Measurements from ENCODE around the gene CAPN14. TPM values are rescaled to one million over a fixed set of nuclear protein-coding genes. Genes with fewer than 3 reads are reported as not detected.
A peak's percentile ranks its signal among the peaks of the same experiment; 100 is the strongest.

The CAPN14 gene, protein sequence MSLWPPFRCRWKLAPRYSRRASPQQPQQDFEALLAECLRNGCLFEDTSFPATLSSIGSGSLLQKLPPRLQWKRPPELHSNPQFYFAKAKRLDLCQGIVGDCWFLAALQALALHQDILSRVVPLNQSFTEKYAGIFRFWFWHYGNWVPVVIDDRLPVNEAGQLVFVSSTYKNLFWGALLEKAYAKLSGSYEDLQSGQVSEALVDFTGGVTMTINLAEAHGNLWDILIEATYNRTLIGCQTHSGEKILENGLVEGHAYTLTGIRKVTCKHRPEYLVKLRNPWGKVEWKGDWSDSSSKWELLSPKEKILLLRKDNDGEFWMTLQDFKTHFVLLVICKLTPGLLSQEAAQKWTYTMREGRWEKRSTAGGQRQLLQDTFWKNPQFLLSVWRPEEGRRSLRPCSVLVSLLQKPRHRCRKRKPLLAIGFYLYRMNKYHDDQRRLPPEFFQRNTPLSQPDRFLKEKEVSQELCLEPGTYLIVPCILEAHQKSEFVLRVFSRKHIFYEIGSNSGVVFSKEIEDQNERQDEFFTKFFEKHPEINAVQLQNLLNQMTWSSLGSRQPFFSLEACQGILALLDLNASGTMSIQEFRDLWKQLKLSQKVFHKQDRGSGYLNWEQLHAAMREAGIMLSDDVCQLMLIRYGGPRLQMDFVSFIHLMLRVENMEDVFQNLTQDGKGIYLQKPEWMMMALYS
- total RNA-seq, result not detected

DNA sequence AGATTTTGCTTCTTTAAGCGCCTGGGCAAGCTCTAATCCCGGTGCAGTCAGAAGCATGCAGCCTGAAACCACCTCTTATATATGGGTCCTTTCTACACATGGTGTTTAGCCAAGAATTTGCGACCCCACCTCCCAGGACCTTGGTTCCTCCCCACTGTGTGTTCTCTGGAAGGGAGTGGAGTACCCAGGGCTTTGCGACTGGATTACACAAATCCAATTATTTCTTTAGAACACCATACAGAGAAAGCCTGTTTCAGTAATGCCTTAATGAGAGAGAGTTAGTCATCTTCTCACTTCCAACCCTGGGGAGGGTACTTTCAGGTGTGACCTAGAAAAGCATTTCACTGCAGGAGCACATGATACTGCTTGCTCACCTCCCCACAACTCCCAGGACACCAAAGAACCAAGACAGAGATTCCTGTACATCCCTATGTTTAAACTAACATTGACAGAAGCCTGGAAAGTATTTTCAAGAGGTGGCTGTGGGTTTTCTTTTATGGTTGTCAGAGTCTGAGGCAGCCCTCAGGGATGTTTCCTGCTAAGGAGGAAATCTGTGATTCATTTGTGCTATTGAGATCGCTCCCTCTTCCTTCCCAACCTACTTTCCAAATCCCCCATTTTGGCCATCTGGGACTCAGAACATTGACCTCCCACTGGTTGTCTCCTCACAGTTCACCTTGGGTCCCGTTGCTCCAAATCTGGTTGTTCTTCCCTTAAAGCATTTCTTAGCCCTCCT is at the start of gene CAPN14:
Gene CAPN14 (minus strand): TSS at position 51 of the 736 bp plus-strand sequence. CDS start 12,068 bp downstream, outside the sequence.
- H3K36me3 ChIP-seq, result no peaks in the 10 kb centered on the region
- intact Hi-C loops (cut with DNase I), result no loop called here
- H3K4me3 ChIP-seq, result no peak within 1 kb of the TSS
- no peaks in the 10 kb centered on the region for H3K27me3 ChIP-seq
- no peaks in the 10 kb centered on the region for H3K9me3 ChIP-seq
- no peak for DNase-seq (ENCODE audit: low spot score in 2 of 2)
- no peaks in the 10 kb centered on the region for H3K4me1 ChIP-seq
- H3K27ac ChIP-seq, result no peak within 1 kb of the TSS
- TF ChIP-seq, protein P1, sequence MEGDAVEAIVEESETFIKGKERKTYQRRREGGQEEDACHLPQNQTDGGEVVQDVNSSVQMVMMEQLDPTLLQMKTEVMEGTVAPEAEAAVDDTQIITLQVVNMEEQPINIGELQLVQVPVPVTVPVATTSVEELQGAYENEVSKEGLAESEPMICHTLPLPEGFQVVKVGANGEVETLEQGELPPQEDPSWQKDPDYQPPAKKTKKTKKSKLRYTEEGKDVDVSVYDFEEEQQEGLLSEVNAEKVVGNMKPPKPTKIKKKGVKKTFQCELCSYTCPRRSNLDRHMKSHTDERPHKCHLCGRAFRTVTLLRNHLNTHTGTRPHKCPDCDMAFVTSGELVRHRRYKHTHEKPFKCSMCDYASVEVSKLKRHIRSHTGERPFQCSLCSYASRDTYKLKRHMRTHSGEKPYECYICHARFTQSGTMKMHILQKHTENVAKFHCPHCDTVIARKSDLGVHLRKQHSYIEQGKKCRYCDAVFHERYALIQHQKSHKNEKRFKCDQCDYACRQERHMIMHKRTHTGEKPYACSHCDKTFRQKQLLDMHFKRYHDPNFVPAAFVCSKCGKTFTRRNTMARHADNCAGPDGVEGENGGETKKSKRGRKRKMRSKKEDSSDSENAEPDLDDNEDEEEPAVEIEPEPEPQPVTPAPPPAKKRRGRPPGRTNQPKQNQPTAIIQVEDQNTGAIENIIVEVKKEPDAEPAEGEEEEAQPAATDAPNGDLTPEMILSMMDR (IDR thresholded peaks at IDR 0.05), result no peak

DNA sequence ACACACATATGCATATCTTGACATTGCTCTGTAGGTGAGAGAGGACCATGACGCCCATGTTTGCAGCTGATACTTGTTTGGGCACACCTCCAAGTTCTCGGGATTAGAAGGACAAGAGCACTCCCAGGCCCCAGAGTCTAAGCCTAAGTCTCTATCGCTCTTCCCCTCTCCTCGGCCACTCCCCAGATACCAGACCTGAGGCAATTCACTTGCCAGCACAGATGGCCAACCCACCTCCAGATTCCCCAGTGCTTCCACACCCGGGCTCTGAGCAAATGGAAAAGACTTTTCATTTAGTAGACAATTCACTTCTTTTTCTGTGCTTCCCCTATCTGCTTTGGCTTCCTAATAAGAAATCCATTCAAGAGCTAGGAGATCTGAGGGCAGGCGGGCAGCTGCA is 49.5 kb upstream of the CAPN14 start:
- no peaks in the 10 kb centered on the region for H3K9me3 ChIP-seq
- peak overlapping the region in 1 of 2 donors; percentile 6 for H3K27ac ChIP-seq
- intact Hi-C loops (cut with DNase I), result loop anchor here (2.0 kb wide), 1 partner anchor 34 kb away; no protein-coding TSS in a partner anchor
- DNase-seq (ENCODE audit: low spot score in 2 of 2), result no peak
- peaks cover 2 to 37% of the 10 kb centered on the region in 2 donors for H3K36me3 ChIP-seq
- H3K4me3 ChIP-seq, result no peak overlapping the region
- peaks cover 4 to 25% of the 10 kb centered on the region in 2 donors for H3K4me1 ChIP-seq
- H3K27me3 ChIP-seq, result no peaks in the 10 kb centered on the region
- TF ChIP-seq, protein P1 (IDR thresholded peaks at IDR 0.05), result no peak

- DNase-seq (ENCODE audit: low spot score in 2 of 2), result no peak
- no peak overlapping the region for H3K27ac ChIP-seq
- intact Hi-C loops (cut with DNase I), result no loop called here
- no peak overlapping the region for H3K4me3 ChIP-seq
- no peaks in the 10 kb centered on the region for H3K27me3 ChIP-seq
- TF ChIP-seq, protein P1 (IDR thresholded peaks at IDR 0.05), result no peak
- peaks cover 4 to 10% of the 10 kb centered on the region in 2 donors for H3K4me1 ChIP-seq
- H3K9me3 ChIP-seq, result no peaks in the 10 kb centered on the region
- H3K36me3 ChIP-seq, result peaks cover 14 to 53% of the 10 kb centered on the region in 2 donors
These were observed 47.9 kb upstream of the CAPN14 start for GRCh38 chr2:31265234-31265633.

DNA sequence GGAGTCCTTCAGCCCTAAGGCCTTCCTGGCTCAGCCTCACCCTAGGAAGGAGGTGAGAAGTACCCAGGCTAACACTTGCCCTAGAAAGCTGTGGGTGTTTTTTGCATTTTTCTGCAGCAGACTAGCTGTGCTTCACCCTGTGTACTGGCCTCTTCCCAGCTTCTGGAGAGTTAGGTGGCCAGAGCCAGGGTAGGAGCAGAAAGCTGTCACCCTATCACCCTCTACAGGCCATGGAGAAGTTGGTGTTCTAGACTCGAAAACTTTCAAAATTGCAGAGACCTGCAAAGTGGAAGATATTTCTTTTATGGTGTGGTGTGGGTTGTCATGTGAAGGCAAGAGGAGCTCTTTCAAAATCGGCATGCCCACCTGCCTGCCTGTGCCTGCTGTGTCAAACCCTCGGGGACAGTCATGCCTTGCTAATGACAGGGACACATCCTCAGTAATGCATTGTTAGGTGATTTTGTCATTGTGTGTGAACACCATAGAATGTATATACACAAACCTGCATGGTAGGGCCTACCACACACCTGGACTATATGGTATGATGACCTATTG is 46.4 kb upstream of the CAPN14 start:
- Histone ChIP-seq H3K4me3 (no peak overlapping the region), H3K27me3 (no peaks in the 10 kb centered on the region), H3K36me3 (peaks cover 14 to 57% of the 10 kb centered on the region in 2 donors), H3K4me1 (no peaks in the 10 kb centered on the region), H3K27ac (peak overlapping the region; percentile 29 to 36), H3K9me3 (no peaks in the 10 kb centered on the region)
- intact Hi-C loops (cut with DNase I), result no loop called here
- TF ChIP-seq, protein P1 (IDR thresholded peaks at IDR 0.05), result peak in 2 of 3 experiments; percentile 17 to 45
- DNase-seq (ENCODE audit: low spot score in 2 of 2), result no peak

DNA sequence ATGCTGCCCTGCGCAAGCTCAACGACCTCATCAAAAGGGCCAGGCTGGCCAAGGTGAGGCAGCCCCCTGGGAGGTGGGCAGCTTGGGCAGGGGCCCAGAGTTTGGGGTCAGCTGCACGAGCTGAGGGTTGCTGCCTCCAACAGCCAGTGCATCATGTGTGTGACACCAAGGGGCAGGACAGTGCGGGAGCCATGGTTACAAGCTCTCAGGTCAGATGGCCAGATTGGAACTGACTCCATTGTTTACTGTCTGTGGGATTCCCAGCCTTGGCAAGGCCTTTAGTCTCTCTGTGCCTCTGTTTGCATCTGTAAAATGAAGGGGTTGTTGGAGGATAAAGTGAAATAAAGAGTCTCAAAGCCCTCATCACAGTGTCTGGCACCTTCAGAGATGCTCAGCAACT is 43.6 kb upstream of the CAPN14 start:
- H3K27me3 ChIP-seq, result no peaks in the 10 kb centered on the region
- intact Hi-C loops (cut with DNase I), result no loop called here
- H3K27ac ChIP-seq, result no peak overlapping the region
- H3K4me3 ChIP-seq, result no peak overlapping the region
- H3K36me3 ChIP-seq, result peaks cover 16 to 50% of the 10 kb centered on the region in 2 donors
- no peaks in the 10 kb centered on the region for H3K4me1 ChIP-seq
- TF ChIP-seq, protein P1 (IDR thresholded peaks at IDR 0.05), result no peak
- no peak for DNase-seq (ENCODE audit: low spot score in 2 of 2)
- H3K9me3 ChIP-seq, result no peaks in the 10 kb centered on the region

Measured in ascending aorta (tissue), 2 donors.